MG63 (cell line): Measurements from ENCODE around the gene RAB26. TPM values are rescaled to one million over a fixed set of nuclear protein-coding genes. Genes with fewer than 3 reads are reported as not detected.

ENCODE experiments used
- DNase-seq: peaks from one replicate; pipeline ENCODE4 v3.0.0-alpha.2; 2020
- H3K27me3 ChIP-seq: fragments of 250-450 bp; sonication (Bioruptor Pico); 2 replicates; pipeline ENCODE4 v1.5.1; 2020; ENCODE audit warnings: mild to moderate bottlenecking, moderate library complexity
- H3K36me3 ChIP-seq: fragments of 250-450 bp; sonication (Bioruptor Pico); 2 replicates; pipeline ENCODE4 v1.5.1; 2020; ENCODE audit warnings: mild to moderate bottlenecking, moderate library complexity
- H3K4me3 ChIP-seq: fragments of 250-450 bp; sonication (Bioruptor Pico); 2 replicates; pipeline ENCODE4 v1.5.1; 2020; ENCODE audit warnings: mild to moderate bottlenecking, moderate library complexity
- H3K9me3 ChIP-seq: fragments of 250-450 bp; sonication (Bioruptor Pico); 2 replicates; pipeline ENCODE4 v1.5.1; 2020; ENCODE audit warnings: mild to moderate bottlenecking, moderate library complexity
- total RNA-seq: library from RNA; depleted of rRNA; stranded (reverse); fragments of >200 nt; shearing (Covaris generic); gene quantifications from 2 replicates; pipeline ENCODE4 v1.2.3, GENCODE V29; 2014; ENCODE audit warnings: low replicate concordance

RAB26 gene
- total RNA-seq, 1 experiment from 2014 or later = not detected

DNA sequence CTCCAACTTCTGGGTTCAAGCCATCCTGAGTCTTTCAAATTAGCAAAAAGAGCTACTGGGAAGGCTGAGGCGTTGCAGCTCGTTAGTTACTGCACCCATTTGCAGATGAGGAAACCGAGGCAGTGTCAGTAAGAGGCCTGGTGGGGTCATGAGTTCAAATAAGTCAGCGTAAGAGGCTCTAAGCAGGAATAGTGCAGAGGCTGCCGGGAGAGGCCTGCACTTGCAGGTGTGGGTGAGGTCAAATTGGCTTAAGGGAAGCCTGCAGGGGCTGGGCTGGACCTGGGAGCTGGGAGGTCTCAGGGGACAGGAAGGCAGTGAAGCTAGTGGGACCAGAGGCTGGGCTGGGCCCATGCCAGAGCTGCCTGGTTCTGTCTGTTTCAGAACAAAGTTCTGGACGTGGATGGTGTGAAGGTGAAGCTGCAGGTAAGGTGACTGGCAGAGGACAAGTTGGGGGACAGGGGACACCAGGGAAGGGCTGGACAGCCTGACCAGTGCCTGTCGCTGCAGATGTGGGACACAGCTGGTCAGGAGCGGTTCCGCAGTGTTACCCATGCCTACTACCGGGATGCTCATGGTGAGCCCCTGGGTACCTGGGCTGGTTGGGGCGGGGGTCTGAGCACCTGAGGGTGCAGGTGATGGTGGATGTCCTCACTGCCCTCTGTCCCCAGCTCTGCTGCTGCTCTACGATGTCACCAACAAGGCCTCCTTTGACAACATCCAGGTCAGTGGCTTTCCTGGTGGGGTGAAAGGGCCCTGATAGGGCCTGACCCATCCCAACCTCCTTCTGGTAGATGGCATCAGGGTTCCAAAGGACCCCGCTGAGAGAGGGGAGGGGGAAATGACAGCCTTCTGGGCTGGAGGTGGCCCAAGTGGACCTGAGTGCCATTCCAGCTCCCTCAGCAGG lies 3.0 kb downstream of the RAB26 start:
- no peaks in the 10 kb centered on the region for H3K9me3 ChIP-seq
- H3K27me3 ChIP-seq = no peaks in the 10 kb centered on the region
- peaks cover 46% of the 10 kb centered on the region for H3K36me3 ChIP-seq
- peak; percentile 61 for DNase-seq
- peak overlapping the region; percentile 92 for H3K4me3 ChIP-seq

DNA sequence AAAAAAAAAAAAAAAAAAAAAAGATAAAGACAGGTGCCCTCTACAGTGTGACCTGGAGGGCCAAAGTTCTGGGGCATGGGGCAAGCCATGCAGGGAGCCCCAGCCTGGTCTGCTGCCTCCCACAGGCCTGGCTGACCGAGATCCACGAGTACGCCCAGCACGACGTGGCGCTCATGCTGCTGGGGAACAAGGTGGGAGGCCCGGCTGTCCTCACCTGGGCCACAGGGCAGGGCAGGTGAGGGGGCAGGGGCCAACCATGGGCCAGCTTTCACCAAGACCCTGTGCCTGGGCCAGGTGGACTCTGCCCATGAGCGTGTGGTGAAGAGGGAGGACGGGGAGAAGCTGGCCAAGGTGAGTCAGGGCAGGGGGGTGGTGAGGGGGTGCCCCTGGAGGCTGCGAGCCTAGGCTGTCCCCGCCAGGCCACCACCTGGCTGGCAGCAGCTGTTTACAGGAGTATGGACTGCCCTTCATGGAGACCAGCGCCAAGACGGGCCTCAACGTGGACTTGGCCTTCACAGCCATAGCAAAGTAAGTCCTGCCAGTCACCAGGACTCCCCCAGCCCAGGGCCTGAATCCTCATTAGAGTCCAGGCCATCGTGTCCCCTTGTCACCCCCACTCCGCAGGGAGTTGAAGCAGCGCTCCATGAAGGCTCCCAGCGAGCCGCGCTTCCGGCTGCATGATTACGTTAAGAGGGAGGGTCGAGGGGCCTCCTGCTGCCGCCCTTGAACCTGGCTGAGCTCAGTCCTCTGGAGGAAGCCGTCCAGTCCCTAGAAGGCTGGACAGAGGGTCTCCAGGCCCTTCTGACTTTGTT lies 4.5 kb downstream of the RAB26 start:
- DNase-seq = peak; percentile 75

DNA sequence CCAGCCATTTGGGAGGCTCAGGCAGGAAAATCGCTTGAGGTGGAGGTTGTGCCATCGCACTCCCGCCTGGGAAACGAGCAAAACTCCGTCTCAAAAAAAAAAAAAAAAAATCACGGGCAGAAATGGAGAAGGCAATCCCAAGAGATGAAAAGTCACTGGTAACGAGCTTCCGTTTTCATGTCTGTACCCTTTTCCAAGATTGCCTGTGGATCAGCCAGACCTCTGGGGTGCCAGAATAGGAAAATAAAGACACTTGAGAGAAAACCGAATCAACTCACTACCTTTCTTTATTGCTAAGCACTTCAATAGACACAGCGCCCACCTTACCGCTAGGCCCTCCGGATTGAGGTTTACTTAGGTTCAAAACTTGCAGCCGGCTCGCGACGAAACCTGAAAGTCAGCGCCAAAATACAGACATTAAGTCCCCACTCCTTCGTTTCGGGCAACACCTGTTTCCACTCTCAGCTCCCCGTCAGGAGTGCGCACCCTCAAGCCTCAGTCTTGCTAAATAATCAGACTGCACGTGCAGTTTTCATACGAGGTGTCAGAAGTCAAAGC lies 6.2 kb downstream of the RAB26 start:
- peak overlapping the region; percentile 92 for H3K4me3 ChIP-seq
- DNase-seq = no peak
- H3K9me3 ChIP-seq = no peaks in the 10 kb centered on the region
- H3K27me3 ChIP-seq = no peaks in the 10 kb centered on the region
- peaks cover 70% of the 10 kb centered on the region for H3K36me3 ChIP-seq

More for the DNA sequence above, 4.5 kb downstream of the RAB26 start:
- H3K4me3 ChIP-seq = peak overlapping the region; percentile 92
- H3K27me3 ChIP-seq = no peaks in the 10 kb centered on the region
- H3K36me3 ChIP-seq = peaks cover 56% of the 10 kb centered on the region
- no peaks in the 10 kb centered on the region for H3K9me3 ChIP-seq

DNA sequence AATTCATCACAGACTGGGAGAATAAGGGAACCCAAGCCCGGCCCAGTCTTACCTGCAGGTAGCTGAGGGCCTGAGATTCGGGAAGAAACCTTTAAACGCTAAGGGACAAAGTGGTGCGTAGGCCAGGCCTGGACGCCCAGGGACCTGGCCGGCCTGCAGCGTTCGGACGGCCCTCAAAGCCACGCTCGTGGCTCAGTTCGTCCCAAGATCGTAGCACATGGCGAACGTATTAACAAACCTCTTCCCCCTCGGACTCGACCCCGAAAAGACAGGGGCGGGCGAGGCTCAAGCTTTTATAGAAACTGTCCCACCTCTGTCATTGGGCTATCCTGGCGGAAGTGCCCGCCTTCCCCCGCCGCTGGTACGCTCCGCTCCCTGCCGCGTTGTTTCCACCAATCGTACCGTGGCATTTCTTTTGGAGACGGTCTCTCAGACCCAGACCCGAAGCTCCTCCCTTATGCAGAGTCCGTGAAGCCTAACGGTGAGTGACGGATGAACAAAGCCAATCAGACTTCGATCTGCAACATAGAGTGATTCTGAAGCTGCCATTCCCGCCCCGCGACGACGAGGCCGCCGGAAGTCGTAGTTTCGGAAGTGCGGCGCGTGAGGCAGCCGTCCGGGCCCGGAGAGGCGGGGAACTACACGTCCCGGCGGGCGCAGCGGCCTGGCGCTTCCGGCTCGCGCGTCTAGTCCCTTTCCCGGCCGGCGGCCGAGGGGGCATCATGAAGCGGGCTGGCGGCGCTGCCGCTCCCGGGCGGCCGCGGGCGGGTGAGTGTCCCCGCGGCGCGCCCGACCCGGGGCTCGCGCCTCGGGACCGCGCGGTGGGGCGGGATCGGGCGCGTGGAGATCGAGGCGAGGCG lies 6.9 kb downstream of the RAB26 start, which contains the start of gene TRAF7:
TRAF7 (plus strand) TSS at position 692 of the 860 bp plus-strand sequence. CDS start 8,139 bp downstream, outside the sequence.
- H3K27me3 ChIP-seq = no peaks in the 10 kb centered on the region
- peak within 1 kb of the TSS; percentile 92 for H3K4me3 ChIP-seq
- no peaks in the 10 kb centered on the region for H3K9me3 ChIP-seq
- H3K36me3 ChIP-seq = peaks cover 75% of the 10 kb centered on the region
- peak; percentile 100 for DNase-seq

DNA sequence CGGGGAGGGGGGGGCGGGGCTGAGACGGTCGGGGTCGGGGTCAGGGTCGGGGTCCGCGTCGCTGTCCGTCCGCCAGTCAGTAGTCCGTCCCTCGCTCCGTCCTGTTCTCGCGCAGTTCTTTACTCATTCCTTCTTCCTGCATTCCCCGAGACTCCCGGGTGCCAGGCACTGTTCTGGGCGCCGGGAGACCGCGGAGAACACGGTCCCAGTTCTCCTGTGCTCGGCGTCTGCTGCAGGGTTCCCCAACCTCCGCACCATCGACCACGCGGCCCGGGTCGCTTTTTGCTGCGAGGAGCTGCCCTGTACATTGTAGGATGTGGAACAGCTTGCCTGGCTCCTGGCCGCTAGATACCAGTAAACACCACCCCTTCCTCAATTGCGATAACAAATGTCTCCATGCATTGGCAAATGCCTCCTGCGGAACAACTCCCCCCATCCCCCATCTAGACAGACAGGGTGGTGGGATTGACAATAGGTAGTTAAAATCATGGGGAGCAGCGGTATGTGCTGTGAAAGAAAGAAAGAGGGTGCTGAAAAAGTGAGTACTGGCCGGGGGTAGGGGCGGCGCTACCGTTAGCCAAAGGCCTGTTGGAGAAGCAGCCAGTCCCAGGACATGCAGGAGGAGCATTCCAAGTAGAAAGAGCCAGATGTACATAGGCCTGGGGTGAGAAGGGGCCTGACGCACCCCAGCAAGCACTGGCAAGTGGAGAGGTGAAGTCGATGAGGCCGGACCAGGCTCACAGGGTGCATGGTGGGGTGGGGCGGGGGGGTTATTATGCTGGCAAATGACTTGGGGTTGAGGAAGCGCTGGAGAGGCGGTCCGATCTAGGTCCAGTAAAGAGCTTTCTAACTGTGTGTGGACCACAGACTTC lies 7.8 kb downstream of the RAB26 start:
- no peaks in the 10 kb centered on the region for H3K27me3 ChIP-seq
- DNase-seq = peak; percentile 67
- no peaks in the 10 kb centered on the region for H3K9me3 ChIP-seq
- H3K36me3 ChIP-seq = peaks cover 79% of the 10 kb centered on the region
- peak overlapping the region; percentile 91 for H3K4me3 ChIP-seq

DNA sequence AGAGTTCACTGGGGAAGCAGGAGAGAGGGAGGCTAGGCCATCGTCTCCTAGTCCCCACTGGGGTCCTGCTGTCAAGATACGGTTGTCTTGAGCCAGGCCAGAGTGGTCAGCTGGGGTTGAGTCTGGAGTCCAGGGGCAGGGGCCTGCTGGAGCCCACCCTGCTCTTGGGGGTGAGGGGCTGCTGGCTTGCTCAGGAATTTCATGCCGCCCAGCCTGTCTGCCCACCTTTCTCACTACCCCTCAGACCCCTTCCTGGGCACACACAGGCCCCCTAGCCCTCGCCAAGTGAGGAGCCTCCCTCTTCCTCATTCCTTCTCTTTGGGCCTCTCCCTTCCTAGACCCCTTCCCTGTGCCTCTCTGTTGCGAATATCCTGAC lies 8.4 kb downstream of the RAB26 start:
- H3K4me3 ChIP-seq = peak overlapping the region; percentile 91
- H3K9me3 ChIP-seq = no peaks in the 10 kb centered on the region
- H3K27me3 ChIP-seq = no peaks in the 10 kb centered on the region
- peaks cover 79% of the 10 kb centered on the region for H3K36me3 ChIP-seq
- no peak for DNase-seq

DNA sequence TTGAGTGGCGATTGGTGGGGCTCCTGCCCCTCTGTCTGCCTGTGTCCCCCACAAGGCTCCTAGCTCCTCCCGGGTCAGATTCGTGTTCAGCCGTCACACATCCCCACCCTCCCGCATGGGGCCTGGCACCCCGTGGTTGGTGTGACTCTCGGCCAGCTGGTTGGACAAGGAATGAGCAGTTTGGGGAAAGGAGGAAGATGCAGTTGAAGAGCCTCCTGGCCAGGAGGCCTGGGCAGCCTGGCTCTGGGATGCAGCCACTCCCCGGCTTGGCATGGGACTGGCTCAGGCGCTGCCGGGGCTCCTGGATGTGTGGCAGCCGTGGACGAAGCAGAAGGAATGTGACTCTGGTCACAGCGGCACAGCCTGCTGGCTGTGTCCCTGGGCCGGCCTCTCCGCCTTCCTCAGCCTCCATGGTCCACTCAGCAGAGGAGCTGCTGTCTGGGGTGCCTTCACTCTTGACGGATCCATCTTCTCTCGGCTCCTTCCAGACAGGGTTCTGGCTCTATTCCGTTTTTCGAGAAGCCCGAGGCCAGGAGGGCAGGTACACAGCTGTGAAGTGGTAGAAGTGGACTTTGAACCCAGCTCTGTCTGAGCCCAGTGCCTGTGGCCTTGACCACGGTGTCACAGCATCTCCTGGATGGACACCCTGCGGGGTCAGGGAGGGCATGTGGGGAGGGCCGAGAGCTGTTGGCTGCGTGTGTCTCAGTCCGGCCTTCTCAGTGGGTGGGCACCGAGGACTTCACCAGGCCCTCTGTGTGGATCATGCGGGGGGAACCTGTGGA lies 9.2 kb downstream of the RAB26 start:
- Histone ChIP-seq H3K9me3 (no peaks in the 10 kb centered on the region), H3K27me3 (no peaks in the 10 kb centered on the region), H3K36me3 (peaks cover 80% of the 10 kb centered on the region), H3K4me3 (peak overlapping the region; percentile 91)
- DNase-seq = peak; percentile 71

DNA sequence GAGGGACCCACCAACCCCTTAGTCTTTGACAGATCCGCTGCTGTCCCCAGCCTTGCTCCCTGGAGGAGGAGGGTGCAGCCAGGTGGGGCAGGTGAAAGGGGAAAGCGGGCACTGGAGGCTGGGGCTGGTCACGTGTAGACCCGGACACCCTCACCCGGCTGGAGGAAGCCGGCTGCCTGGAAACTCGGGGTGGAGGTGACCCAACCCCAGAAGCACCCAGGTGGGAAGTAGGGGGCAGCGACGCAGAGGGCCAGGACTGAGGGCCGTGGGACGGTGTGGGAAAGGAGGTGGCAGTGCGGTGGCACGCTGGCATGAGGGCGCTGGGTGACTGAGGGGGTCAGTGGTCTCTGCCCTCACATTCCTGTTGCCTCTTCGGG lies 9.8 kb downstream of the RAB26 start:
- Histone ChIP-seq H3K36me3 (peaks cover 80% of the 10 kb centered on the region), H3K9me3 (no peaks in the 10 kb centered on the region), H3K4me3 (peak overlapping the region; percentile 91; the same call in 1 of the 2 replicates), H3K27me3 (no peaks in the 10 kb centered on the region)
- no peak for DNase-seq

DNA sequence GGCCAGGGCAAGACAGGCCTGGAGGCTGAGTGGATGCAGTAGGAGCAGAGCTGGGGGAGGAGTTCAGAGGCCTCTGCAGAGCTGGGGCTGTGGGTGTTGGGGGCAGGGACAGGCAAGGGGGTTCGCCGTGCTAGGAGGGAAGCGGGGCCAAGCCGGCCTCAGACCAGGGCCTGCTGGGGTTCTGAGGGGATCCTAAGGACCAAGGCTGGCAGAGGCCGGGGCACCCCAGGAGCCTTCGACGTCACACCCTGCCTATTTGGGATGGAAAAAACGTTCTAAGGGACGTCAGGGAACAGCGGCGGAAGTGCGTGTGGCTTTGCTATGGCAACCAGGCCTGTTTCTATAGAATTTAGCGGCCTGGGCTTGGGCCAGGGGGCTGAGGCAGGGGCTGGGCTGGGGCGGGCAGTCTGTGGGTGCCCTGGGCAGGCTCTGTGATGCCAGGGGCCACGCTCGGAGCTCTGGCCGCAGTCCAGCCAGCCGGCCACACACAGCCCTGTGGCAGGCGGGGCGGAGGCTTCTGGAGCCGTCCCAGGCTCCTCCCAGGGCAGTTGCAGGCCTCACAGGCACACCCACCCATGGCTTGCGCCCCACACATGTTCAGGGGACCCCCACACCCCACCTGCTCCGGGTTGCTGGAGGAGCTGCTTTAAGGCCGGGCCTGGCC lies 10.9 kb downstream of the RAB26 start:
- H3K4me3 ChIP-seq = no peak overlapping the region

DNA sequence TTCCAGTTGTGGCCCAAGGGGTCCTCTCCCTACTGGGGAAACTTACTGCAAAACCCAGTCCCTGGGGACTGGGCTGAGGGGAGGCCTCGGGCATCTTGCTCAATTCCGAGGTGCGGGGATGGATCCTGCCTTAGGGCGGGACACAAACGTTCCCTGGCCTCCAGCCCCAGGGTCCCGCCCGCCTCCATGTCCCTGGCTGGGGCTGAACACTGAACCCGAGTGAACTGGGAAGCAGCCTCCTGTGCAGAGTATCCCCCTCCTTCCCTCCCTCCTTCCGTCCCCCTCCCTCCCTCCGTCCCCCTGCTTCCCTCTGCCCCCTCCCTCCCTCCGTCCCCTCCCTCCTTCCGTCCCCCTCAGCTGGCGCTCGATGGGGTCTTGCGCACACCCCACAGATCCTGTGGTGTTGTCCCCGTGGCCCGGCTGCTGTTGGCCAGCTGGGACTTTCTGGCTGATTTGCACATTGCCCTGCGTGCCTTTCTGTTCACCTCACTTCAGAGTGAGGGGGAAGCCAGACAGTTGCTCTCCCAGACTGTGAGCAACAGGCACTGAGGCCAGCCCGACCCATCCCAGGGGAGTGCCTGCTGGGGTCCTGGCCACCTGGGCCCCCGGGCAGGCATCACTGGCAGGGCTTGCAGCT lies 12.6 kb downstream of the RAB26 start:
- H3K27me3 ChIP-seq = no peaks in the 10 kb centered on the region
- no peak overlapping the region for H3K4me3 ChIP-seq
- no peak for DNase-seq
- H3K9me3 ChIP-seq = no peaks in the 10 kb centered on the region
- peaks cover 72% of the 10 kb centered on the region for H3K36me3 ChIP-seq

More for the DNA sequence above, 10.9 kb downstream of the RAB26 start:
- DNase-seq = no peak
- H3K36me3 ChIP-seq = peaks cover 77% of the 10 kb centered on the region
- H3K9me3 ChIP-seq = no peaks in the 10 kb centered on the region
- H3K27me3 ChIP-seq = no peaks in the 10 kb centered on the region

DNA sequence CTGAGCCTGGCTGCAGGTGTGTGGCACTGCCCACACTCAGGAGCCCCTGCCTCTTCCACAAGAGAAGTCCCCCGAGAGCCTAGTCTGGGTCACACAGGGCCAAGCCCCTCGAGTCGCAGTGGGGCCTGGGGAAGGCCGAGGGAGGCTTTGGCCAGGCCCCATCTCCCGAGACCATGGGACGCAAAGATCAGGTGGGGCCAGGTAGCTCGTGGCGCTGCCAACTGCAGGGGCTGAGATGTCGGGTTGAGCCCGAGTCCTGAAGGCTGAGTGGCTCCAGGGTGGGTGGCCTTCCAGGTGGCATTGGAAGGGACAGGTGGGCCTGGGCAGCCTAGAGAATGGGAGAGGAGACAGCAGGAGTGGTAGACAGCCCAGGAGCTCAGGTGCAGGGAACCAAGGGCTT lies 13.5 kb downstream of the RAB26 start:
- H3K36me3 ChIP-seq = peaks cover 77% of the 10 kb centered on the region
- no peaks in the 10 kb centered on the region for H3K9me3 ChIP-seq
- DNase-seq = no peak
- no peaks in the 10 kb centered on the region for H3K27me3 ChIP-seq
- H3K4me3 ChIP-seq = no peak overlapping the region

DNA sequence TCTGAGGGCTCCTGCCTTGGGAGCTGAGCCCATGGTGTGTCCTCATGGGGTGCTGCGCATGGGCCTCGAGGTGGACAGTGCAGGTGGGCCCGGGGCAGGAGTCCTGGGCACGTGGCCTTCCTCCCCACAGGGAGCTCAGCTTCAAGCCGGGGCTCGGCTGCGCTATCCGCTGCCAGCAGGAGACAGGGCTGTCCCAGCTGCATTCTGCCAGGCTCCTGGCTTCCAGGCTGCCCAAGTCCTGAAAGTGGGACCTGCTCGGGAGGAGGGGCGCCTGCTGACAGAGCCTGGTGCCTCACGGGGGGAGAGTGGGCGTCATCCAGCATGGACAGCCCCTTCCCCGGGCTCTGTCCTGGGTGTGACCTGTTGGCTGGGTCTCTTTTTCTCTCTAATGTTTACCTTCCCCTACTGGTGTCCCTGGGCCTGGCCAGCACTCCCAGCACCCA lies 14.3 kb downstream of the RAB26 start:
- Histone ChIP-seq H3K27me3 (no peaks in the 10 kb centered on the region), H3K9me3 (no peaks in the 10 kb centered on the region), H3K4me3 (no peak overlapping the region), H3K36me3 (peaks cover 77% of the 10 kb centered on the region)
- no peak for DNase-seq

DNA sequence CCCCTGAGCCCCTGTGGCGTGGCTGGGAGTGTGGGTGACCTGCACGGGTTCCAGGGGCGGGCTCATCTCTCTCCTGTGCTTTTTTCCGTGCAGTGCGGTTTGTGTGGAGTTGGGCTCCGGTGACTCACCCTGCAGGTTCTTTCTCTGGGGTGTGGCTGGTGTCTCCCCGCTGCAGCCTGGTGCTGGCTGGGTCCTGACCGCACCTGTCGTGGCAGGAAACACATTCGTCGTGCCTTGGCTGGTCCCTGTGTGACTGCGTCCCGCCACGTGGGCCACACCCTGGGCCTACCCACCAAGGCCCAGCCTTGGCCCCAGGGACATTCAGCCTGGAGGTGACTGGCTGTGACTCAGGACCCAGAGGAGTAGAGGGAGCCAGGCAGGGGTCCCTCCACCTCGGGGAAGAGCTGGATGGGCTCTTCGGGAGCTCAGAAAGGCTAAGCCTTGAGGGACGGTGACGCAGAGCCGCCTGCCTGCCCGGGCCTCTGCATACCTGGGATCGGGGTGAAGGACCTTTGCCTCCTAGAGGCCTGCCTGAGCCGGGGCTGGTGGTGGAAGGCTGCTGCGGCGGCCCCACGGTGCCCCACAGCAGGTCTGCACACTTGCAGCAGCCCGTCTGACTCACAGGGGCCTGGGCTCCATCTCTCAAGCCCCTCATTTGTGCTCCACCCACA lies 14.9 kb downstream of the RAB26 start:
- no peak for DNase-seq
- Histone ChIP-seq H3K4me3 (no peak overlapping the region), H3K36me3 (peaks cover 77% of the 10 kb centered on the region), H3K27me3 (no peaks in the 10 kb centered on the region), H3K9me3 (no peaks in the 10 kb centered on the region)
